Stimulated activated CD4-positive, alpha-beta T cell treated with anti-CD3 and anti-CD28 coated beads, Interleukin-2, amount 100 ng/mL, for 24 hours (primary cell): Measurements from ENCODE around the gene ADO.

ENCODE experiments used
- DNase-seq, 2 donors: peaks; one replicate each; pipeline ENCODE4 v3.0.0-alpha.2; 2020

The ADO gene

DNA sequence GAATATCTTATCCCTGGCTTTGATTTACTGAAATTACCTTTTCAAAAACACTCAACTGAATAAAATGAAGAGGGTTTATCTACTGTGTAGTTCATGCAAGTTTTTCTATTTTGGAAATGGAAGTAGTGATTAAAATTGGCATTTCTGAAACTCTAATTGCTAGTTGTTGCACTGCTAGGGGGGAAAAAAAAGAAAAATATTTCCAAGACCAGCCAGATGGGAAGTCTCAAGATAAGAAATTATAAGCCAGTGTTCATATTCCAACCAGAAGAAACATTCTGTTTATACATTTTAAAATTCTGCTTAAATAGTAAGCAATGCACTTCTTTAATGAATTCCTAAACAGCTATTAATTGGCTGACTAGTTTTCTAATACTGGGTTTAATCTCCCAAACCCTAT, 9.4 kb upstream of the ADO start:
- DNase-seq, result no peak

DNA sequence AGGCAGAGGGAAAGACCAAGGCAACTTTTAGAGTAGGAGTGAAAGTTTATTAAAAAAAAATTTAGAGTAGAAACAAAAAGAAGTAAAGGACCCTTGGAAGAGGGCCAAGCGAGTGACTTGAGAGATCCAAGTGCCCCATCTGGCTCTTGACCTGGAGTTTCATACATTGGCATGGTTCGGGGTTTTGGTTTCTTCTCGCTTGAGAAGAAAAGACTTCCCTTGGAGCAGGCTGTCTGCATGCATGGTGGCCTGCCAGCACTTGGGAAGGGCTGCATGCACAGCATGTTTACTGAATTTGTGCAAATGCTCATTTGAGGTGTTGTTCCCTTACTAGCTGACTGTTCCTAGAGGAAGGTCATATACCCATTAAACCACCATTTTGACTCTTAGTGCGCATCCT, 8.8 kb upstream of the ADO start:
- DNase-seq, result no peak

GRCh38 chr10:62796896-62797295, 7.6 kb upstream of the ADO start:
- no peak for DNase-seq

DNA sequence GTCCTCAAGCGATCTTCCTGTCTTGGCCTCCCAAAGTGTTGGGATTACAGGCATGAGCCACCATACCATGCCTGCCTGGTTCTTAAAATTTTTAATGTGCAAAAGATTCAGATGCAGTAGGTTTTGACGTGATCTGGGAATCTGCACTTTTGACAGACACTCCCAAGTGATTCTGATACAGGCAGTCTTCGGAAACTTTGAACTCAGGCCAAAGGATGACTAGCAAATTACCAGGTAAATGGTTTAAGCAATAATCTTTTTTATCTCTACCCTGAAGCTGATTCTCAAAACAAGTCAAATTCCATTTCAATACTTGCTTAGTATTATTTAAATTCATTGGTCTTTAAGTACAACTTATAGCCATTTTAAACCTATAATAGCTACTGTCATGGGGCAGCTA, 2.6 kb upstream of the ADO start:
- DNase-seq, result no peak

DNA sequence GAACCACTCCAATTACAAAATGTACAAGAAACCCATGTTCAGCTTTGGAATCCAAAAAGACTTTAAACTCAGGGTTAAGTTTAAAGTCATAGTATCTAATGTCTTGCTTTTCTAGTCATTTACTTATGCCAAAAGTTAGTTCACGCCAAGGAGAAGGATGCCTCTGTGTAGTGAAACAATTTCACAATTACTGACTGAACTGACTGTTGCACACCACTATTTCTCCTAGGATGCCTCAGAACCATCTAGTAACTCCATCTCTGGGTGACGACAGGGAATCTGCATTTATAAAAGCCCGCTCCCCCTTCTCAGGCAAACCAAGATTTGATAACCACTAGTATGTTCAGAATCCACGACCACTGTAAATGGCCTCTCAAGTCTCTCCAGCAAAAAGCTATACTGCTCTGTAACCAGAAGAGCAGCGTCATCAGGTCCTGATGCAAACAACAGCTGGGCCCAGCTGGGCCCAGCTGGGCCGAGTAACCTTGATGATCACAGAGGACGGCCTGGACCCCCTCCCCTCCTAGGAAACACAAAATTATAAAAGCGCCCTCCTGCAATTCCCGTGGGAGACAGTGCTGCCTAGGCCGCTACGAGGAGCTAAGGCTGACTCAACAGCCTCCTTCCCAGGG, 680 bp upstream of the ADO start:
- no peak for DNase-seq

DNA sequence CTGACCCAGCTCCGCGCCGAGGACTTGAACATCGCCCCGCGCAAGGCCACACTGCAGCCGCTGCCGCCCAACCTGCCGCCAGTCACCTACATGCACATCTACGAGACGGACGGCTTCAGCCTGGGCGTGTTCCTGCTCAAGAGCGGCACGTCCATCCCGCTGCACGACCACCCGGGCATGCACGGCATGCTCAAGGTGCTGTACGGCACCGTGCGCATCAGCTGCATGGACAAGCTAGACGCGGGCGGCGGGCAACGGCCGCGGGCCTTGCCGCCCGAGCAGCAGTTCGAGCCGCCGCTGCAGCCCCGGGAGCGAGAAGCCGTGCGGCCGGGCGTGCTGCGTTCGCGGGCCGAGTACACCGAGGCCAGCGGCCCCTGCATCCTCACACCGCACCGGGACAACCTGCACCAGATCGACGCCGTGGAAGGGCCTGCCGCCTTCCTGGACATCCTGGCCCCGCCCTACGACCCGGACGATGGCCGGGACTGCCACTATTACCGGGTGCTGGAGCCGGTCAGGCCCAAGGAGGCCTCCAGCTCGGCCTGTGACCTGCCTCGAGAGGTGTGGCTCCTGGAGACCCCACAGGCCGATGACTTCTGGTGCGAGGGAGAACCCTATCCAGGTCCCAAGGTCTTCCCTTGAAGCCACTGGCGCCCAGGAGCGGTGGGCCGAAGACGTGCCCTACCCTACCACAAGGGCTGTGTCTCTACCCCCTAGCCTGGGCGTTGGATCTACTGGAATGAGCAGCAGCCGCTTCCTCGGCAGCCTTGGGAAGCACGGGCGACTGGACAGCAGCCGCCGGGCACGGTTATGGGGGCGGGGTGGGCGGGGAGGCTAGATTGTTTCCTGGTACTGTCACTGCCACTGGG, 945 bp downstream of the ADO start:
- peak; percentile 29 to 32 for DNase-seq

GRCh38 chr10:62806251-62806650, 1.7 kb downstream of the ADO start:
- no peak for DNase-seq

GRCh38 chr10:62810156-62810902, 5.8 kb downstream of the ADO start:
- DNase-seq, result no peak

DNA sequence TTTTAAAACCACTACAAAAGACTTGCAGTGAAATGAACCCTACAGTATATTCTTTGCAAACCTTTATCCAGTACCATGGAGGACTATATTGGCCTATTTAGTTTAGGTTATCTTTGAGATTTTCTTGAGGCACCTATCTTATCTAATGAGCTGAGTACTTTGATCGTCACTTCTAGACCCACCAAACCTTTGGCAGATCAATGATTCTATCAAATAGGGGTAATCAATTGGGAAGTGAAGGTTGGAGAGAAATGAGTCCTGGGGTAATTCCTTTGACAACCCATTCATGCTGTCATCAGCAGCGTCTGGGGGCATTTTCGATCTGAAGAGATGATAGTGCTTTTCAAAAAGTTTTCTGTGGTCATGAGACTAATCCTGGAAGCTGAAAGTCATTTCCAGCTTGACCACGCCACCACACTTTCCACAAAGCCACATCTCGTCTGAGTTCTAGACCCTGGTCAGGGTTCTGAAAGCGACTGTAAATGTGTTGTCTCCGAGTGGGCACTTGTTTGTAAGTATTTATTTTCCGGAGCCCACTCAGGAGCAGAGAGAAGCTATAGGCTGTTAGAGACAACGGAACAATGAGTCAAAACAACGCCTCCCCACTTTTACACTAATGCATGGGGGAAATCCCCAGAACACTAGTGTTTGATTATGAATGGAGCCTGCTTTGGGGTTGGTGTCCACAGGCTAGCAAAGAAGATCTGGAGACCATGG, 6.8 kb downstream of the ADO start:
- DNase-seq, result peak; percentile 79 to 84

- peak in 1 of 2 donors; percentile 8 for DNase-seq
These were observed 8.3 kb downstream of the ADO start for GRCh38 chr10:62812672-62813439.

DNA sequence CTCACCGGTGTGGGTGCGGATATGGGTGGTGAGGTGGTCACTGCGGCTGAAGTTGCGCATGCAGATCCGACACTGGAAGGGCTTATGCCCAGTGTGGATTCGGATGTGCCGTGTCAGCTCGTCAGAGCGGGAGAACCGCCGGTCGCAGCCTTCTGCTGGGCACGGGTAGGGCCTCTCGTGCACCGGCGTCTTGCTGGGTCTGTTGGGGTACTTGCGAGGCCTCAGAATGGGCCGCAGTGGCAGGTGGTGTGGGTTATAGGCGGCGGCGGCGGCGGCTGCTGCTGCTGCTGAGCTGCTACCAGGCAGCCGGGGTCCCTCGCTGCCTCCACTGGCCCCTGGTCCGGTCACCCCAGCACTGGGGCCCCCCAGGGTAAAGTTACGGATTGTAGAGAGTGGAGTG, 8.9 kb downstream of the ADO start:
- DNase-seq, result peak in 1 of 2 donors; percentile 9

GRCh38 chr10:62813981-62814380, 9.5 kb downstream of the ADO start:
- no peak for DNase-seq

GRCh38 chr10:62814756-62815380, 10.3 kb downstream of the ADO start:
- peak; percentile 36 to 44 for DNase-seq

DNA sequence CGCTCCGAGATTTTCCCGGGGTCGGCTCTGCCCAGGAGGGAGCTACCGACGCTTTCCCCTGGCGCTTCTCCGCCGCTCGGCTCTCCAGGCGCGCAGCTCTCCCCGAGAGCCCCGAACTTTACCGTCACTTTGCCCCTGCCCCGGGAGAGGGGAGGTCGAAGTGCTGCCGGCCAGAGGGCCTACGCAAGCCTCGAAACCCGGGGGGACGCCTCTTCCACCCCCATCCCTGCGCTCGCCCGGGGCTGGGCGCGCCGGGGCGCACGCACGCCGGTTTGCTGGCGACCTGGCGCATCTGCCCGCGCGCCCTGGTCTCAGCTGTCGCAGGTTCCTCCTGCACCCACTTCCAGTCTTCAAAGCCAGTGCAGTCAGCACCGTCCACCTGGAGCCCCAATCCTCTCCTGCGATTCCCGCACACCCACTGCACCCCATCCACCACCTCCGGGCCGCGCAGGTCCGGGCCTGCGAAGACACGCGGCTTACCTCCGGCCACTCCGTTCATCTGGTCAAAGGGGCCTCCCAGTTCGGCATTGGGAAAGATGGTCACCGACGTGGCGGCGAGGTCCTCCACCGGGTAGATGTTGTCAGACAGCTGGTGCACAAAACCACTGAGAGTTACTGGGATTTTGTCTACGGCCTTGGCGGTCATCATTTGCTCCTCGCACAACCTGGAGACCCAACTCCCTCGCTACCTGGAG, 11.0 kb downstream of the ADO start:
- peak; percentile 42 to 45 for DNase-seq

GRCh38 chr10:62816076-62816330, 11.5 kb downstream of the ADO start:
- DNase-seq, result no peak

- DNase-seq, result peak; percentile 94 to 95
These were observed 12.0 kb downstream of the ADO start, which contains the start of gene EGR2 for GRCh38 chr10:62816331-62817120. EGR2 (minus strand) TSS chr10:62816366; CDS start chr10:62816029, 337 bp downstream.

GRCh38 chr10:62817121-62817765, 12.7 kb downstream of the ADO start:
- peak; percentile 65 to 69 for DNase-seq

DNA sequence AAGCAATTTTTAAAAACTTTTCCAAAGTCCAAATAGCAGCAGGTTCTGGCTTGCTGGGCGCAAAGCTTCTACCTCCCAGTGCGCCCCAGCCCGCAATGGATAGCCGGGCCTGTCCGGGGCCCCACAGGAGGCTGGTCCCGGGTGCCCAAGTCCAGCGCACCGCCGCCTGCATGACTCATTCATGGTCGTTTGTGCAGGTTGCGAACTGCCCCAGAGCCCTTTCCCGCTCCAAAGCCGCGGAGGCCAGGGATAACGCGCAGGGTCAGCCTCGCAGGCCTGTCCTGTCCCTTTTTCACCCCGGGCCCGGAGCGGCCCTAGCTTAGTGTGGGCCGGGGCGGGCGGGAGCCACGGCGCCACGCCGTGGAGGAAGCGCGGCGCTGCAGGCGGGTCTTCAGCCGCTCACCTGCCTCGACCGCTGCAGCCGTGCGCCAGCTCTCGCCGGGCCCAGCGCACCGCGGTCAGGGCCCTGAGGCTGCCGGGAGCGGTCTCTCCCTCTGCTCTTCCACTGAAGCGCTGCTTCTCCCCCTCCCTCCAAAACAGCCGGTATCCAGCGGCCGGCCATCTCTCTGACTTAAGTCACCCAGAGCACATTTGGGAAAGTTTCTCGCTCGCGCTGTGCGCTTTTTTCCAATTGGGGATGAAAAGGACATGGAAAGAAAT, 13.4 kb downstream of the ADO start:
- DNase-seq, result peak; percentile 71 to 79

- peak; percentile 68 to 74 for DNase-seq
These were observed 14.0 kb downstream of the ADO start for GRCh38 chr10:62818426-62819011.
